VCaP (cell line): Measurements from ENCODE around the gene F13B.

Experiments used
- H3K27ac ChIP-seq: fragments of 450-650 bp; 2 replicates; pipeline ENCODE4 v1.5.1; 2017
- TF ChIP-seq, protein P1 (sequence below): fragments of 450-650 bp; conservative IDR thresholded peaks from 2 replicates; pipeline ENCODE4 v1.5.1; 2017; ENCODE audit warnings: mild to moderate bottlenecking, moderate library complexity

Gene F13B

DNA sequence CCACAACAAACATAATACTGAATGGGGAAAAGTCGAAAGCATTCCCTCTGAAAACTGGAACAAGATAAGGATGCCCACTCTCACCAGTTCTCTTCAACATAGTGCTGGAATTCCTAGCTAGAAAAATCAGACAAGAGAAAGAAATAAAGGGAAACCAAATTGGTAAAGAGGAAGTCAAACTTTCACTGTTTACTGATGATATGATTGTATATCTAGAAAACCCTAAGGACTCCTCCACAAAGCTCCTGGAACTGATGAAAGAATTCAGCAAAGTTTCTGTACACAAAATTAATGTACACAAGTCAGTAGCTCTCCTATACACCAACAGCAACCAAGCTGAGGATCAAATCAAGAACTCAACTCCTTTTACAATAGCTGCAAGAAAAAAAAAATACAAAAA, 6.9 kb upstream of the F13B start:
- TF ChIP-seq, protein P1, sequence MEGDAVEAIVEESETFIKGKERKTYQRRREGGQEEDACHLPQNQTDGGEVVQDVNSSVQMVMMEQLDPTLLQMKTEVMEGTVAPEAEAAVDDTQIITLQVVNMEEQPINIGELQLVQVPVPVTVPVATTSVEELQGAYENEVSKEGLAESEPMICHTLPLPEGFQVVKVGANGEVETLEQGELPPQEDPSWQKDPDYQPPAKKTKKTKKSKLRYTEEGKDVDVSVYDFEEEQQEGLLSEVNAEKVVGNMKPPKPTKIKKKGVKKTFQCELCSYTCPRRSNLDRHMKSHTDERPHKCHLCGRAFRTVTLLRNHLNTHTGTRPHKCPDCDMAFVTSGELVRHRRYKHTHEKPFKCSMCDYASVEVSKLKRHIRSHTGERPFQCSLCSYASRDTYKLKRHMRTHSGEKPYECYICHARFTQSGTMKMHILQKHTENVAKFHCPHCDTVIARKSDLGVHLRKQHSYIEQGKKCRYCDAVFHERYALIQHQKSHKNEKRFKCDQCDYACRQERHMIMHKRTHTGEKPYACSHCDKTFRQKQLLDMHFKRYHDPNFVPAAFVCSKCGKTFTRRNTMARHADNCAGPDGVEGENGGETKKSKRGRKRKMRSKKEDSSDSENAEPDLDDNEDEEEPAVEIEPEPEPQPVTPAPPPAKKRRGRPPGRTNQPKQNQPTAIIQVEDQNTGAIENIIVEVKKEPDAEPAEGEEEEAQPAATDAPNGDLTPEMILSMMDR = no peak
- H3K27ac ChIP-seq = no peak overlapping the region

DNA sequence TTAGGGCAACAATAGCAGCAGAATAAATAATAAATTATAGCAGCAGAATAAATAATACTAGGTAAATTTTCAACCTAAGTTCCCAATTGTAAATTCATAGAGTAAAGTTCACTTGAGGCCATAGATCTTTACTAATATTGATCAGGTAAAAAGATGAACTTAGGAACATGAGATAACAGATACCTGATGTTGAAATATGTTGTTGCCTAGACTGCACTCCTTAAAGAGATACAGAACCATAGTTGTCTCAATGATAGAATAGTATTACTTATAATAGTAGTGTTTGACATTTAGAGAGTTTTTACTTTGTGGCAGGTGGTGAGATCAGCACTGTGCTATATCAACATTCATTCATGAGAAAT, 378 bp upstream of the F13B start:
- TF ChIP-seq, protein P1 = no peak
- no peak overlapping the region for H3K27ac ChIP-seq

DNA sequence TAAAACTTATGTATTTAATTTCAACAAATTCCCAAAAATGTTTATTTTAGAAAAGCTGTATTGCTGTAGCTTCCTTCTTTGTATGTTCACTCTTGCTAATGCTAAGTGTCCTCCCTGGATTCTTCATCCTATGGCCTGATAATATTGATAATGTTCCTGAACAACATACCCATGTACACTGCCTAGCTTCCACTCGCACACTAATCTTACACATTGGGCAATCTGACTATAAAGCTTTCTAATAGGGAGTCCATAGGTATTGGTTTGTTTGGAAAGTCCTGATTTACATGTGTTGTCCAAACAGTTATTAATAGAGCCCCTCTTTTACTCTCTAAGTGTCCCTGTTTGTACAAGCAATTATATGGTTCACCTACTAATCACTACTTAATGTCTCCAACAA, 783 bp downstream of the F13B start:
- TF ChIP-seq, protein P1 = no peak
- no peak overlapping the region for H3K27ac ChIP-seq

DNA sequence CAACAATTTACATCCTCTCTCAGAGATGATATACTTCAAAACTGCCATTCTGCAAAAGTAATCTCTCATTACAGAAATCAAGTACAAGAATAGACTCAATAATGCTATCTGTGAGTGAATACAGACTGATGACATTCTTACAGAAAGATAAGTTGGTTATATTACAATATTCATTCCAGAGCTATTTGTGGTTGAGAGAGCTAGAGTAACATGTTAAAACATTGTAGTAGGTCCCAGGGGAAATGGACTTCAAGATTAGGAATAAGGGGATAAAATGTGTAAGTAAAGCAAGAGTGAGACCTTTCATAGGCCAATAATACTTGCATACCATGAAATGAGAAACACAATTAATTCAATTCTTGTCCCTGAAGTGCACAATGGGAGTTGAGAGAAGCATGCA, 1.5 kb downstream of the F13B start:
- TF ChIP-seq, protein P1 = no peak

DNA sequence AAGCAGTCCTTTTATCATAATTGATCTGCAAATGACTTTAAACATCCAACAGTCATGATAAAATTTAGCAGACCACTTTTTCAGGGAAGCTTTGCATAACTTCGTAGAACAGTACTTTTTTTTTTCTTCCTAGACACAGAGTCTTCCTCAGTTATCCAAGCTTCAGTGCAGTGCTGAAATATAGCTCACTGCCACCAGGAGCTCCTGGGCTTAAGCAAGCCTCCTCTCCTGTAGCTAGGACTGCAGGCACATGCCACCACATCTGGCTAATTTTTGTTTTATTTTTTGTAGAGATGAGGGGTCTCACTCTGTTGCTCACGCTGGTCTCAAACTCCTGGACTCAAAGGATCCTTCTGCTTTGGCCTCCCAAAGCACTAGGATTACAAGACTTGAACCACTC, 3.8 kb downstream of the F13B start:
- no peak overlapping the region for H3K27ac ChIP-seq
- TF ChIP-seq, protein P1 = no peak

More for the DNA sequence above, 1.5 kb downstream of the F13B start:
- H3K27ac ChIP-seq = no peak overlapping the region

DNA sequence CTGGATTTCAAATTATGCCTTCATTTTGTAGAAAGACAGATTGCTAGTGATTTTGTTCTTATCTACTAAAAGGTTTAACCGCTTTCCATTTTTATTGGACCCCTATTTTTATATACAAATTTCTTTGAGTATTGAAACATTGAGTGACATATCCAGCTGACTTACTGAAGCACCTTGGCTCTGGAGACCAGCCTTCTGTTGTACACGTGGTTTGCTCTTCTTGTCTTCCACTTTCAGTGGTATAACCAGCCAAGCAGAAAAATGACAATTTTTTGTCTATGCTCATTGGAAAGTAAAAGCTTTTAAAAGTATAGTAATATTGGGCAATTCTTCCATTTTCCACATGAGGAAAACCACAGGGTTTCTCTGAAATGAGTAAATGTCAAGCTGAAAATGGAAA, 4.4 kb downstream of the F13B start:
- TF ChIP-seq, protein P1 = no peak
- no peak overlapping the region for H3K27ac ChIP-seq

DNA sequence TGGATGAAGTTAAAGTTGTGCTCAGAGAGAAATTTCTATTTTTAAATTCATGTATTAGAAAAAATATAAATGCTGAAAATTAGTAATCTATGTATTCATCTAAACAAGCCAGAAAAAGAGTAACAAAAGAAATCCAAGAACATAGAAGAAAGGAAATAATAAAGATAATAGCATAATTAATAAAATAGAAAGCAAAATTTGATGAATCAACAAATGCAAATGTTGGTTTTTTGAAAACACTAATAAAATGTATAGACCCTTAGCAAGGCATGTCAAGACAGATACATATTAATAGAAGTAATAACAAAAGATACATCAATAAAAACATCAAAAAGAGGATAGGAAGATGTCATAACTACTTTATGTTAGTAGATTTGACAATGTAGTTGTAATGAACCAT, 18.0 kb downstream of the F13B start:
- no peak overlapping the region for H3K27ac ChIP-seq
- TF ChIP-seq, protein P1 = no peak
